Measurements from ENCODE around the gene PFKFB3.

PFKFB3 gene

GRCh38 chr10:6215683-6216484 lies 13.2 kb downstream of the PFKFB3 start:
- H3K36me3 ChIP-seq (replicated peaks; ENCODE audit: insufficient read depth, low read length): no peaks in the 10 kb centered on the region
- H3K4me2 ChIP-seq (ENCODE audit: low read depth, low read length): no peak overlapping the region
- no peak for DNase-seq
- H3K27me3 ChIP-seq (replicated peaks; ENCODE audit: insufficient read depth, low read length): no peaks in the 10 kb centered on the region
- H3K9ac ChIP-seq (ENCODE audit: low read length): no peak overlapping the region
- H3K9me2 ChIP-seq (replicated peaks; ENCODE audit: insufficient read depth, low read length): no peaks in the 10 kb centered on the region
- peaks cover 4% of the 10 kb centered on the region; the same call in 1 of the 2 replicates for H3K79me2 ChIP-seq (ENCODE audit: low read length)
- H3K9me3 ChIP-seq (replicated peaks; ENCODE audit: insufficient read depth, low read length): no peaks in the 10 kb centered on the region
- no peak overlapping the region for H2AFZ ChIP-seq (ENCODE audit: low read length)
- TF ChIP-seq EZH2 (optimal IDR thresholded peaks at IDR 0.05; ENCODE audit: low read depth, low read length) (no peak), EZH2phosphoT487 (IDR thresholded peaks at IDR 0.05; ENCODE audit: low read length) (no peak)
- no peaks in the 10 kb centered on the region for H3K4me1 ChIP-seq (ENCODE audit: low read length)
- H3F3A ChIP-seq (ENCODE audit: insufficient read depth, low read length): no peaks in the 10 kb centered on the region
- no peak overlapping the region for H3K4me3 ChIP-seq (ENCODE audit: low read length)
- H4K20me1 ChIP-seq (ENCODE audit: insufficient read depth, low read length): no peaks in the 10 kb centered on the region
- no peak overlapping the region for H3K27ac ChIP-seq (ENCODE audit: low read length)

DNA sequence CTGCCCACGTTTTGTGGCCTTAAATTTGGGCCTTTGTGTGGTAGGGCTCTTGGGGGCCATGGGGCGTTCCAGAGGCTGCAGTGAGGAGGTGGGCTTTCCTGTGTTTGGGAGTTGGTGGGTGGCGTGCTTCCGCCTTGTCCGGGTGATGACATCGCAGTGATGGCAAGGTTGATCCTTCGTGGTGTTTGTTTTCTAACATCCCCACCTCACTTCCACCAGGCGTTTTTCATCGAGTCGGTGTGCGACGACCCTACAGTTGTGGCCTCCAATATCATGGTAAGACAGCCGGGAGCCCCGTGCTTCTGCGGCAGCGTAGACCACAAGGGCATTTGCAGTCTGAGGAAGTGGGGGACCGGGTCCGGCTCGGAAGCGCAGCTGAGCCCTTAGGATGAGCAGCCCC lies 14.2 kb downstream of the PFKFB3 start:
- no peak for DNase-seq
- Histone ChIP-seq H3K36me3 (replicated peaks; ENCODE audit: insufficient read depth, low read length) (no peaks in the 10 kb centered on the region), H3K9ac (ENCODE audit: low read length) (no peak overlapping the region), H3K27me3 (replicated peaks; ENCODE audit: insufficient read depth, low read length) (no peaks in the 10 kb centered on the region), H3K4me2 (ENCODE audit: low read depth, low read length) (no peak overlapping the region), H3K27ac (ENCODE audit: low read length) (no peak overlapping the region), H3K79me2 (ENCODE audit: low read length) (no peaks in the 10 kb centered on the region), H3F3A (ENCODE audit: insufficient read depth, low read length) (no peaks in the 10 kb centered on the region), H4K20me1 (ENCODE audit: insufficient read depth, low read length) (no peaks in the 10 kb centered on the region), H3K4me3 (ENCODE audit: low read length) (no peak overlapping the region), H3K9me2 (replicated peaks; ENCODE audit: insufficient read depth, low read length) (no peaks in the 10 kb centered on the region), H2AFZ (ENCODE audit: low read length) (no peak overlapping the region), H3K9me3 (replicated peaks; ENCODE audit: insufficient read depth, low read length) (no peaks in the 10 kb centered on the region), H3K4me1 (ENCODE audit: low read length) (no peaks in the 10 kb centered on the region)
- TF ChIP-seq CTCF (IDR thresholded peaks at IDR 0.05; ENCODE audit: low read length) (no peak), EZH2phosphoT487 (IDR thresholded peaks at IDR 0.05; ENCODE audit: low read length) (no peak), EZH2 (optimal IDR thresholded peaks at IDR 0.05; ENCODE audit: low read depth, low read length) (no peak)

- Histone ChIP-seq H3F3A (ENCODE audit: insufficient read depth, low read length) (no peaks in the 10 kb centered on the region), H3K27me3 (replicated peaks; ENCODE audit: insufficient read depth, low read length) (no peaks in the 10 kb centered on the region), H3K9me2 (replicated peaks; ENCODE audit: insufficient read depth, low read length) (no peaks in the 10 kb centered on the region), H3K27ac (ENCODE audit: low read length) (no peak overlapping the region), H4K20me1 (ENCODE audit: insufficient read depth, low read length) (no peaks in the 10 kb centered on the region), H3K9ac (ENCODE audit: low read length) (no peak overlapping the region), H3K4me1 (ENCODE audit: low read length) (no peaks in the 10 kb centered on the region), H3K79me2 (ENCODE audit: low read length) (no peaks in the 10 kb centered on the region), H2AFZ (ENCODE audit: low read length) (no peak overlapping the region), H3K4me2 (ENCODE audit: low read depth, low read length) (no peak overlapping the region), H3K9me3 (replicated peaks; ENCODE audit: insufficient read depth, low read length) (no peaks in the 10 kb centered on the region), H3K36me3 (replicated peaks; ENCODE audit: insufficient read depth, low read length) (no peaks in the 10 kb centered on the region), H3K4me3 (ENCODE audit: low read length) (no peak overlapping the region)
- TF ChIP-seq EZH2 (optimal IDR thresholded peaks at IDR 0.05; ENCODE audit: low read depth, low read length) (no peak), EZH2phosphoT487 (IDR thresholded peaks at IDR 0.05; ENCODE audit: low read length) (no peak), CTCF (IDR thresholded peaks at IDR 0.05; ENCODE audit: low read length) (no peak)
- DNase-seq: no peak
Observed at GRCh38 chr10:6217611-6218010, 14.9 kb downstream of the PFKFB3 start.
